ENCODE data around the gene DRC3.

DNA sequence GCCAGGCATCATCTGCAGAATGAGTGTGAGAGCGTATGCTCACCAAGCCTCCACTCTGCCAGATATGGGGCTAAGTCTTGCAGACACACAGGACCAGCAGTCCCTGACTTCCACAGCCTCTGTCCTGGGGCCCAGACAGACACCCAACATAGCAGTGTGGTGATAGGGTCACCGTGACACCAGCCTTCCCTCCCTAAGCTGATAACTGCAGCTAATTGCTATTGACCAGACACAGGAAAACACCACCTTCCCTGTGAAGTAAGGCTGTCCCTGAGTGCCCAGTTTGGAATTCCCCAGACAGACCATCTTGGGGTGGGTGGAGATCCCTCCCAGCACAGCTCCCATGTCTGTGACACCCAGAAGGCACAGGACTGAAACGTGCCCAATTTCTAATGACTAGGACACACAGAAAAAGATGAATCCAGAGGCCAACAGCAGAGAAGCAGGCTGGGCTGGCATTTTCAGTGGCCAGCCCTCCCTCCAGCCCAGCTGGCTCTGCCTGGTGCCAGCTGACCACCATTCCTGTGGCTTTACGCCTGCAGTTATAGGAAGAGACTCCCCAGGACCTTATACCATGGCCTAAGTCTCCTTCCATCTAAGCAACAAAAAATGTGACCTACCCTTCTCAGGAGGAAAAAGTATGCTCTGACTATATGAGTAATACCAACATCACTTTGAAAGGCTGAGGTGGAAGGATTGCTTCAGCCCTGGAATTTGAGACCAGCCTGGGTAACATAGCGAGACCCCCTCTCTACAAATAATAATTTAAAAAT lies 36.0 kb downstream of the DRC3 start:
- TF ChIP-seq, protein P1, sequence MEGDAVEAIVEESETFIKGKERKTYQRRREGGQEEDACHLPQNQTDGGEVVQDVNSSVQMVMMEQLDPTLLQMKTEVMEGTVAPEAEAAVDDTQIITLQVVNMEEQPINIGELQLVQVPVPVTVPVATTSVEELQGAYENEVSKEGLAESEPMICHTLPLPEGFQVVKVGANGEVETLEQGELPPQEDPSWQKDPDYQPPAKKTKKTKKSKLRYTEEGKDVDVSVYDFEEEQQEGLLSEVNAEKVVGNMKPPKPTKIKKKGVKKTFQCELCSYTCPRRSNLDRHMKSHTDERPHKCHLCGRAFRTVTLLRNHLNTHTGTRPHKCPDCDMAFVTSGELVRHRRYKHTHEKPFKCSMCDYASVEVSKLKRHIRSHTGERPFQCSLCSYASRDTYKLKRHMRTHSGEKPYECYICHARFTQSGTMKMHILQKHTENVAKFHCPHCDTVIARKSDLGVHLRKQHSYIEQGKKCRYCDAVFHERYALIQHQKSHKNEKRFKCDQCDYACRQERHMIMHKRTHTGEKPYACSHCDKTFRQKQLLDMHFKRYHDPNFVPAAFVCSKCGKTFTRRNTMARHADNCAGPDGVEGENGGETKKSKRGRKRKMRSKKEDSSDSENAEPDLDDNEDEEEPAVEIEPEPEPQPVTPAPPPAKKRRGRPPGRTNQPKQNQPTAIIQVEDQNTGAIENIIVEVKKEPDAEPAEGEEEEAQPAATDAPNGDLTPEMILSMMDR (IDR thresholded peaks at IDR 0.05; ENCODE audit: poor library complexity), result no peak
- no peak for TF ChIP-seq EZH2phosphoT487 (IDR thresholded peaks at IDR 0.05; ENCODE audit: low read depth, severe bottlenecking, unreplicated experiment)
- TF ChIP-seq EZH2 (IDR thresholded peaks at IDR 0.05; ENCODE audit: borderline replicate concordance), result no peak
